ENCODE results near the gene SFXN3. TPM values are rescaled to one million over a fixed set of nuclear protein-coding genes. Genes with fewer than 3 reads are reported as not detected.

SFXN3 gene
- total RNA-seq, 1 donor from 2014 or later, result 72.4 TPM

- no peak for DNase-seq (ENCODE audit: low spot score in 2 of 2)
- Histone ChIP-seq H3K9me3 (no peaks in the 10 kb centered on the region), H3K36me3 (peaks cover 22 to 23% of the 10 kb centered on the region in 2 donors), H3K4me1 (peaks cover 9 to 10% of the 10 kb centered on the region in 2 donors), H3K4me3 (no peak overlapping the region), H3K27me3 (no peaks in the 10 kb centered on the region), H3K27ac (no peak overlapping the region)
- TF ChIP-seq, protein P1, sequence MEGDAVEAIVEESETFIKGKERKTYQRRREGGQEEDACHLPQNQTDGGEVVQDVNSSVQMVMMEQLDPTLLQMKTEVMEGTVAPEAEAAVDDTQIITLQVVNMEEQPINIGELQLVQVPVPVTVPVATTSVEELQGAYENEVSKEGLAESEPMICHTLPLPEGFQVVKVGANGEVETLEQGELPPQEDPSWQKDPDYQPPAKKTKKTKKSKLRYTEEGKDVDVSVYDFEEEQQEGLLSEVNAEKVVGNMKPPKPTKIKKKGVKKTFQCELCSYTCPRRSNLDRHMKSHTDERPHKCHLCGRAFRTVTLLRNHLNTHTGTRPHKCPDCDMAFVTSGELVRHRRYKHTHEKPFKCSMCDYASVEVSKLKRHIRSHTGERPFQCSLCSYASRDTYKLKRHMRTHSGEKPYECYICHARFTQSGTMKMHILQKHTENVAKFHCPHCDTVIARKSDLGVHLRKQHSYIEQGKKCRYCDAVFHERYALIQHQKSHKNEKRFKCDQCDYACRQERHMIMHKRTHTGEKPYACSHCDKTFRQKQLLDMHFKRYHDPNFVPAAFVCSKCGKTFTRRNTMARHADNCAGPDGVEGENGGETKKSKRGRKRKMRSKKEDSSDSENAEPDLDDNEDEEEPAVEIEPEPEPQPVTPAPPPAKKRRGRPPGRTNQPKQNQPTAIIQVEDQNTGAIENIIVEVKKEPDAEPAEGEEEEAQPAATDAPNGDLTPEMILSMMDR (IDR thresholded peaks at IDR 0.05), result no peak
- intact Hi-C loops (cut with DNase I), result no loop called here
Measured at GRCh38 chr10:101010329-101010728, 20.7 kb upstream of the SFXN3 start.

DNA sequence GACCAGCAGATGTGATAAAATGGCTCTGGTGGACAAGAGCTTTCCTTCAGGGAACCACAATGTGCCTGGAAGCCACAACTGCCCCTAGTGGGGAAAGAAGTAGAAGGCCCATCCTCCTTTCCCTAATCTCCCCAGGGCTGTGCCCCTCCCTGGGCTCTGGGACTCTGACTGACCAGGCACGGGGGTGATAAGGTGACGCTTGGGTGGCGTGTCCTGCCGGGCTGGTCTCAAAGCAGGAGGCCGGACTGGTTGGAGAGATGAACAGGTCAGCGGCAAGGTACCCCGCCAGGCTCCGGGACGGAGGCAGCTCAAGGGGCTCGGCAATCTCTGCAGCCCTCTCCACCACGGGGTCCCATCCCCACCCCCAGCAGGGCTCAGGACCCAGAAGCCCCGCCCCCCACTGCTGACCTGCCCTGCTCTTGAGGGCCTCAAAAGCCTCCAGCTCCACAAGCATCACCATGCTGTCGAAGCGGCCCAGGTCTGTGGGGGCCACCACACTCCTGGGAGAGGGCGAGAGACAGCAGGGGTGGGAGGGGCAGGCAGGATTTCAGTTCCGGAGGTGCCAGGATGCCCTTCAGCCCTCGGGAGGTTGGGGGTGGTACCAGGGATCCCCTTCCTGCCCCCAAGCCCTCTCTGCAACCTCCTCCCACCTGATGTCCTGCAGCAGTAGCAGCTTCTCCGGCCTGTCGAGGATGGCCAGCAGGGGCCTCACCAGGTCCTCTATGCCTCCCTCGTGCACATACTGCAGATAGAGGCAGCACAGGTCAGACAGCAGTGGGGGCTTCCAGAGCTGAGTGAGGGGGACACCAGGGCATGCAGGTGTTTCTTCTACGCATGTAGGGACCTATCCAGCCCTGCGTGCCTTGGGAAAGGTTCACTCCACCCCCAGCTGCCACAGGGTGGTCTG is 19.3 kb upstream of the SFXN3 start:
- TF ChIP-seq, protein P1 (IDR thresholded peaks at IDR 0.05), result peak in 1 of 3 experiments; percentile 16
- DNase-seq (ENCODE audit: low spot score in 2 of 2), result no peak
- H3K27me3 ChIP-seq, result no peaks in the 10 kb centered on the region
- no peak overlapping the region for H3K27ac ChIP-seq
- no peak overlapping the region for H3K4me3 ChIP-seq
- peaks cover 9 to 10% of the 10 kb centered on the region in 2 donors for H3K4me1 ChIP-seq
- intact Hi-C loops (cut with DNase I), result loop anchor here (1.0 kb wide), 1 partner anchor 10 kb away; no protein-coding TSS in a partner anchor
- H3K36me3 ChIP-seq, result peaks cover 7 to 9% of the 10 kb centered on the region in 2 donors
- no peaks in the 10 kb centered on the region for H3K9me3 ChIP-seq

- Histone ChIP-seq H3K4me1 (peaks cover 9 to 10% of the 10 kb centered on the region in 2 donors), H3K9me3 (no peaks in the 10 kb centered on the region), H3K27me3 (no peaks in the 10 kb centered on the region), H3K36me3 (no peaks in the 10 kb centered on the region), H3K27ac (peak overlapping the region; percentile 22 to 55), H3K4me3 (no peak overlapping the region)
- TF ChIP-seq, protein P1 (IDR thresholded peaks at IDR 0.05), result peak; percentile 77 to 83 (median 78)
- intact Hi-C loops (cut with DNase I), result loop anchor here (1.0 kb wide), 4 partner anchors 11 to 43 kb away; partner anchors contain the start of gene SEMA4G
- DNase-seq (ENCODE audit: low spot score in 2 of 2), result peak; percentile 73 to 96
Measured at GRCh38 chr10:101012525-101013364, 18.3 kb upstream of the SFXN3 start.

DNA sequence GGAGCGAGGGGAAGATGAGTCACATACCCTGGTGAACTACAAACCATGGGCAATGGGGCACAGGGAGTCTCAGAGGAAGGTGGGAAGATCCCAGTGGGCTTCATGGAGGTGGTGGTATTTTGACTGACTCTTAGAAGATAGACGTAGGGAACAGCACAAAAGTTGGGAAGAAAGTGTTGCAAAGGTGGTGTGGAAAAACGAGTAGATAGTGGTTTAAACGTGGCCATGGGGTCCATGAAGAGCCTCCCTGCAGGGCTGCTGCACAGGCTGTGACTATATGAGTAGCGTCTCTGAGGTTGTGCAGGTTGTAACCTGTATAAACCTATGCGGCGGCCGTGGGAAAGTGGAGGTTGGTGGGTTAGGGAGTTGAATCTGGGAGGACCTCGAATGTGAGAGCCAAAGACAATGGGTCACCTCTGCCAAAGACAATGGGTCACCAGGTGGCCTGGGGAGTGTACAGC is 17.6 kb upstream of the SFXN3 start:
- TF ChIP-seq, protein P1 (IDR thresholded peaks at IDR 0.05), result no peak
- no peak overlapping the region for H3K4me3 ChIP-seq
- DNase-seq (ENCODE audit: low spot score in 2 of 2), result no peak
- no peaks in the 10 kb centered on the region for H3K9me3 ChIP-seq
- peak overlapping the region; percentile 22 to 55 for H3K27ac ChIP-seq
- H3K36me3 ChIP-seq, result no peaks in the 10 kb centered on the region
- intact Hi-C loops (cut with DNase I), result loop anchor here (1.0 kb wide), 3 partner anchors 15 to 44 kb away; partner anchors contain the start of gene SEMA4G
- peaks cover 9 to 10% of the 10 kb centered on the region in 2 donors for H3K4me1 ChIP-seq
- no peaks in the 10 kb centered on the region for H3K27me3 ChIP-seq

DNA sequence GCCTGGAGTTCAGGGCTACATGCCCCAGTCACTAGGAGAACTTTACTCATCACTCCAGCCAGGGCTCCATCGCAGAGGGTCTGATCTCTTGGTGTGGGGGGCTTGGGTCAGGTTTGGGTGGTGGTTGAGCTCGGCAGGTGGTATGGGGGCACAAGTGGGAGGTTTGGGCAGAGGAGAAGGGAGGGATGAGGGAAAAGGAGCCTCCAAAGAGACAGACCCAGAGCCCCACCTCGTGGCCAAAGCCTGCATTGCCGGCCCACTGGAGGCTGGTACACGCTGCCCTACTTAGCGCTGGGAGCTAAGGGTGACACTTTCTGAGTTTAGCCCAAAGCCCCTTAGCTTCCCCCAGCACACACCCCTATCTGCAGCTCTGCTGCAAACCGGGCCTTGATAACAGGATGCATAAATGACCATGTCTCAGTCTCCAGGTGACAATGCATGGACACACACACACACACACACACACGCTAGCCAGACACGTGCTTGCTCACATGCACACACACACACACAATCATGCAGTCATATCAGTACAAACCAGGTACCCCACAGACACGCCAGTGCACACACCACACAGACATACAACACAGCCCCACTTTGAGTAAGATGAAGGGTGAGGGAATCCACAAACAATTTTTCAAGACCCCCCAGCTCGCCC is 16.7 kb upstream of the SFXN3 start:
- Histone ChIP-seq H3K36me3 (no peaks in the 10 kb centered on the region), H3K27ac (no peak overlapping the region), H3K27me3 (no peaks in the 10 kb centered on the region), H3K9me3 (no peaks in the 10 kb centered on the region), H3K4me1 (peaks cover 9 to 16% of the 10 kb centered on the region in 2 donors), H3K4me3 (no peak overlapping the region)
- intact Hi-C loops (cut with DNase I), result no loop called here
- TF ChIP-seq, protein P1 (IDR thresholded peaks at IDR 0.05), result peak; percentile 88 to 94 (median 92)
- peak in 1 of 2 donors; percentile 91 for DNase-seq (ENCODE audit: low spot score in 2 of 2)
